HTR-8/SVneo (cell line): ENCODE measurements around the gene RRP15.

Experiments used
- DNase-seq: peaks from one replicate; pipeline ENCODE4 v3.0.0; 2011; ENCODE audit warnings: low spot score, mixed read lengths; ENCODE audit not compliant: insufficient read length
- FAIRE-seq: peaks from 2 replicates; lab custom pipeline; 2011; peaks lifted over from hg19 to GRCh38; lab: Jason Lieb, UNC

RRP15 gene

DNA sequence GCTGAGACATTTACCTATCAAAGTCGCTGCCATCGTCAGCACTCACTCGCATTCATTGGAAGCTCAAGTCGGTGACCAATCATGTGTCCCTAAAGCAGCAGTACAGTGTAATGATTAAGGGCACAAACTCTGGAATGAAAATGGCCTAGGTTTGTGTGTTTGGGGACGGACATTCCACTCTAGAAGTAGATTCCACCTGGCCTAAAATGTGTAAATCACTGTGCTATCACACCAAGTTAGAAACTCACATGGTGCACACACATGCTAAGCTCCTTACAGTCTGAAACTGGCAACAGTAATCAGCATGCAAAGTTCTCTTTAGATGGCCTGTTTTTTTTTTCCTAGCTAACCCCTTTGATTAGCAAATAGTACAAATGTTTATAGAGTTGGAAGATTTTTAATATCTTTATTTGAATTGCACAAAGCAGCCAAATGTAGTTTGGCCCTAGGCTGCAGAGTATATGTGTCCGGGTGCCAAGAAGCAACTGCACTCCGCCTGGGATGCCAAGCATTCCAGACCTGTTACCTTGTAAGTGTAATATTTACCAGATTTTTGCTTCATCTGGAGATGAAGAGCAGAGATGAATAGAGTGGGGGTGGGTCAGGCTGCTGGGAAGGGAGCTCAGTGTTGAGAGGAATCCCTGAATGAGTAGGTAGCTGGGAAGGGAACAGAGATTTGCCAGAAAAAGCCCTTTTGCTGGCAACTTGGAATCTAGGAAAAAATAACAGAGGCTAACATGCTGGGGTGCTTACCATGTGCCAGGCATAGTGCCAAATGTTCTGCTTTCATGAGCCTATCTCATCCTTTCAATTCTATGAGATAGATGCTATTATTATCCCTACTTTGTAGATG is 95.3 kb downstream of the RRP15 start:
- peak; percentile 74 for DNase-seq
- FAIRE-seq = peak; percentile 63

DNA sequence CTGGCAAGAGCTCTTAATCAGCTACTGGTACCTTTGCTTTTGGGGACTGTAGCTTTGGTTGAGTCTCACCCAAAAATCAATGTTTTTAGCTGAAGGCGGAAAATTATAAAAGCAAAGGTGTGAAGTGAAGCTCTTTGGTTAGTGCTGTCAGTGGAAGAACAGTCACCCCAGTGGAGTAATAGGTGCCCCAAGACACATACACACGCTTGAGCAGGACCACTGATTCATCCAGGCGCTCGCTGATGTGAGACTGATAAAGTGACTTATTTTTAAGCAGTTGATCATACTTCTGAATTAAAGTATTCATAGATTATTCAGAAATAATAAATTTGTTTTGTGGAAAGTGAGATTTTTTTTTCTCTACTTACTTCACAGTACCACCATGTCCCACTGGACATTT is 97.2 kb downstream of the RRP15 start:
- no peak for FAIRE-seq

DNA sequence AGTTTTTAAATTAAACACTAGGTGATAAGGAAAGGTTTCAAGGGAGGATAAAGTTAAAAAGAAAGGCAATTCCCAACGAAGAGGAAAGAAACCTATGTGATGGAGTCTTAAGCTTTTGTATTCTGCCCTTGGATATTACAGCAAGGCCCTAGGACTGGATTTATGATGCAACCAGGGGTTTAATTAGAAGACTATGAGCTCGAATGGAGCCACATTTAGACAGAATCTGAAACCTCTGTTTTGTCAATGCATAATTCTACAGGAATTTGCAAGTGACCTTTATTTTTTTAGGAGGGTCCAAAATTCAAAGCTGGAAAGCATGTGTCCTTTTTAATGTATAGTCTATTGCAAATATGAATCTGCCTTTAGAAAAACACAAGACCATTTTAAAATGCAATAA is 98.0 kb downstream of the RRP15 start:
- FAIRE-seq (no peak), DNase-seq (no peak)

More for the DNA sequence above, 97.2 kb downstream of the RRP15 start:
- DNase-seq = no peak

DNA sequence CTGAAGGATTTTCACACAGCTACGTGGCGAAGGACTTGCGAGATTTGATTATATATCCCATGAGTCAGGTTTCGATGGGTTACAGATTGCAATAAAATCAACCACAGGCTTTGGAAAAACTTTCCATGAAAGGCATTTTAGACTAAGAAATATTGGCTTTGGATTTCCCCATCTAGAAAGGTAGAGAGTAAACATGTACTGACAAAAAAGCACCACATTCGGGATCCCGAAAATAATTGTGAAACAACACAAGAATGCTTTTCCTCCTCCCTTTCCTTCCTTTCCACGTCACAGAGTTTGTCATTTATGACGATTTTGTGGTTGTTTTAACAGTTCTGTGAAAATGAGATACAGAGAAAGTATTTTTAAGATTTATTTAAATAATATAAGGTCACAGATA is 98.6 kb downstream of the RRP15 start:
- DNase-seq = no peak
- FAIRE-seq = no peak

DNA sequence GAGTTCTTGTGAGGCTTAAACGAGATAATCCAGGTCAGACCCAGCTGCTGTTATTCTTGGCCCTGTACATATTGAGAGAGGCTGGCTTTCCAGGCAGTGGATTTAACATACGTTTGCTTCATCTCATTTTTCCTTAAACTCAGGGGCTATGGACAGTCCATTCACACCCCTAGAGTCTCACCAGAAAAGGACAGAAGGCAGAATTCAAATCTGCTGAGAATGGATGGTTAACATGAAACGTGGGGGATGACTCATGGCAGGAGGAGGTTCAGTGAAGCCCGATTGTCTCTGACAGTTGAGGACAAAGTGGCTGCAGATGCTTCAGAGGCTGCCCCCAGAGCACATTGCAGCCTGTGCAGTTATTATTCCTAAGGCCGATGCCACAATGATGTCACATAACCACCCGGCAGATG is 99.5 kb downstream of the RRP15 start:
- FAIRE-seq = peak; percentile 59
- no peak for DNase-seq
